OCI-LY1 (cell line): ENCODE results near the gene IQGAP3.

Source experiments
- H2AFZ ChIP-seq: fragments of 200-600 bp; sonication (generic), shearing (Covaris generic); 2 replicates; pipeline ENCODE4 v1.6.0; 2014; ENCODE audit warnings: antibody characterized with exemption, mild to moderate bottlenecking, low read length
- H3F3A ChIP-seq: fragments of 200-600 bp; sonication (generic), shearing (Covaris generic); 2 replicates; pipeline ENCODE4 v1.6.0; 2014; ENCODE audit warnings: mild to moderate bottlenecking, antibody characterized with exemption, low read length, moderate library complexity; ENCODE audit not compliant: insufficient read depth
- H3K27ac ChIP-seq: fragments of 200-600 bp; sonication (generic); 2 replicates; pipeline ENCODE4 v1.5.1; 2014; ENCODE audit warnings: low read length, mixed run types, mild to moderate bottlenecking, low read depth; ENCODE audit not compliant: poor library complexity, severe bottlenecking
- H3K27me3 ChIP-seq: fragments of 200-600 bp; sonication (generic); 2 replicates; pipeline ENCODE4 v1.6.0; 2014; ENCODE audit warnings: antibody characterized with exemption, mild to moderate bottlenecking, low read length, moderate library complexity; ENCODE audit not compliant: insufficient read depth
- H3K36me3 ChIP-seq: fragments of 200-600 bp; sonication (generic); 2 replicates; pipeline ENCODE4 v1.6.1; 2014; ENCODE audit warnings: mild to moderate bottlenecking, antibody characterized with exemption, low read length, moderate library complexity, mixed read lengths; ENCODE audit not compliant: insufficient read depth
- H3K4me1 ChIP-seq: fragments of 200-600 bp; sonication (generic); 2 replicates; pipeline ENCODE4 v1.5.1; 2014; ENCODE audit warnings: mild to moderate bottlenecking, low read length, moderate library complexity; ENCODE audit not compliant: insufficient read depth, severe bottlenecking
- H3K4me2 ChIP-seq: fragments of 200-600 bp; sonication (generic), shearing (Covaris generic); 2 replicates; pipeline ENCODE4 v1.6.1; 2014; ENCODE audit warnings: low read length
- H3K4me3 ChIP-seq: fragments of 200-600 bp; sonication (generic); 2 replicates; pipeline ENCODE4 v1.5.1; 2014; ENCODE audit warnings: low read length, low read depth, mild to moderate bottlenecking, mixed read lengths; ENCODE audit not compliant: poor library complexity, severe bottlenecking
- H3K79me2 ChIP-seq: fragments of 200-600 bp; shearing (Covaris generic); 2 replicates; pipeline ENCODE4 v1.6.1; 2016; ENCODE audit warnings: mixed run types, low read length, mixed read lengths; ENCODE audit not compliant: insufficient read depth
- H3K9ac ChIP-seq: fragments of 200-600 bp; sonication (generic), shearing (Covaris generic); 2 replicates; pipeline ENCODE4 v1.6.1; 2014; ENCODE audit warnings: mild to moderate bottlenecking, low read length, mixed read lengths
- H3K9me2 ChIP-seq: fragments of 200-600 bp; sonication (generic), shearing (Covaris generic); 2 replicates; pipeline ENCODE4 v1.6.1; 2014; ENCODE audit warnings: low read depth, mild to moderate bottlenecking, low read length, mixed read lengths
- H3K9me3 ChIP-seq: fragments of 200-600 bp; shearing (Covaris generic); 2 replicates; pipeline ENCODE4 v1.6.1; 2014; ENCODE audit warnings: low read length, mixed read lengths
- H4K20me1 ChIP-seq: fragments of 200-600 bp; sonication (generic), shearing (Covaris generic); 2 replicates; pipeline ENCODE4 v1.6.0; 2016; ENCODE audit warnings: mild to moderate bottlenecking, low read length; ENCODE audit not compliant: insufficient read depth
- CTCF ChIP-seq: fragments of 200-600 bp; sonication (generic), shearing (Covaris generic); IDR thresholded peaks from 2 replicates; pipeline ENCODE4 v1.5.1; 2017; ENCODE audit warnings: mild to moderate bottlenecking, antibody characterized with exemption, low read length, moderate library complexity, mixed read lengths
- EZH2 ChIP-seq: fragments of 200-600 bp; sonication (generic), shearing (Covaris generic); IDR thresholded peaks from 2 replicates; pipeline ENCODE4 v1.8.0; 2017; ENCODE audit warnings: borderline replicate concordance, mixed run types, mild to moderate bottlenecking, antibody characterized with exemption, low read length, moderate library complexity, mixed read lengths

Gene IQGAP3

GRCh38 chr1:156544592-156545102, 27.7 kb downstream of the IQGAP3 start:
- Histone ChIP-seq H3K4me3 (no peak overlapping the region), H3F3A (no peaks in the 10 kb centered on the region), H3K9me3 (no peaks in the 10 kb centered on the region), H3K9me2 (no peaks in the 10 kb centered on the region), H2AFZ (no peak overlapping the region), H3K4me2 (no peak overlapping the region), H3K27ac (no peak overlapping the region), H3K36me3 (no peaks in the 10 kb centered on the region), H3K79me2 (no peaks in the 10 kb centered on the region), H3K27me3 (no peaks in the 10 kb centered on the region; the same call in 1 of the 2 replicates), H4K20me1 (no peaks in the 10 kb centered on the region), H3K9ac (no peak overlapping the region), H3K4me1 (no peaks in the 10 kb centered on the region)
- no peak for TF ChIP-seq EZH2
- no peak for TF ChIP-seq CTCF

- no peaks in the 10 kb centered on the region for H3K9me3 ChIP-seq
- no peak overlapping the region for H3K9ac ChIP-seq
- H3K9me2 ChIP-seq, result no peaks in the 10 kb centered on the region
- H3K27ac ChIP-seq, result no peak overlapping the region
- H4K20me1 ChIP-seq, result no peaks in the 10 kb centered on the region
- no peaks in the 10 kb centered on the region for H3K4me1 ChIP-seq
- H3K4me3 ChIP-seq, result no peak overlapping the region
- no peak for TF ChIP-seq EZH2
- no peak for TF ChIP-seq CTCF
- no peaks in the 10 kb centered on the region for H3K36me3 ChIP-seq
- H2AFZ ChIP-seq, result no peak overlapping the region
- H3K4me2 ChIP-seq, result no peak overlapping the region
- H3F3A ChIP-seq, result no peaks in the 10 kb centered on the region
- no peaks in the 10 kb centered on the region for H3K27me3 ChIP-seq
- no peaks in the 10 kb centered on the region for H3K79me2 ChIP-seq
These were observed 29.3 kb downstream of the IQGAP3 start for GRCh38 chr1:156543066-156543465.

GRCh38 chr1:156540955-156541354, 31.4 kb downstream of the IQGAP3 start:
- no peaks in the 10 kb centered on the region for H3F3A ChIP-seq
- no peaks in the 10 kb centered on the region for H4K20me1 ChIP-seq
- no peak overlapping the region for H3K9ac ChIP-seq
- no peaks in the 10 kb centered on the region for H3K4me1 ChIP-seq
- H3K27me3 ChIP-seq, result no peaks in the 10 kb centered on the region
- no peaks in the 10 kb centered on the region for H3K36me3 ChIP-seq
- no peak overlapping the region for H2AFZ ChIP-seq
- H3K79me2 ChIP-seq, result no peaks in the 10 kb centered on the region
- TF ChIP-seq CTCF (no peak), EZH2 (no peak)
- H3K27ac ChIP-seq, result no peak overlapping the region
- H3K4me2 ChIP-seq, result no peak overlapping the region
- no peaks in the 10 kb centered on the region for H3K9me2 ChIP-seq
- H3K4me3 ChIP-seq, result no peak overlapping the region
- H3K9me3 ChIP-seq, result no peaks in the 10 kb centered on the region
